Measurements from ENCODE around the gene SERP2.

DNA sequence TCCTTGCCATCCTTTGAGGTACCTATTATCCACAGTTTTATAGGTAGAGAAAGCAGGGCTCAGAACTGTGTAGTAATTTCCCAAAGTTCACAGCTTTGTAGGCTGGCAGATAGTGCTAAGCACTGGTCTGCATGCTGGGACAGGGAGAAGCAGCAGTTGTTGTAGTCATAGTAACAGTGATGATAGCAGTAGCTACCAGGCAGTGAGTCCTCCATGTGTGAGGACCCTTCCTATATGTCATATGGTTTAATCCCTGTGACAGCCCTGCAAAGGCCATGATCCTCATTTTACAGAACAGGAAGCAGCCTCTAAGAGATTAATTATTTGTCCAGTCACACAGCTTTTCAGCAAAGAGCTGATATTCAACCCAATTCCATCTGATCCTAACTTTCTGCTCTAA lies 21.0 kb downstream of the SERP2 start:
- TF ChIP-seq, protein P1, sequence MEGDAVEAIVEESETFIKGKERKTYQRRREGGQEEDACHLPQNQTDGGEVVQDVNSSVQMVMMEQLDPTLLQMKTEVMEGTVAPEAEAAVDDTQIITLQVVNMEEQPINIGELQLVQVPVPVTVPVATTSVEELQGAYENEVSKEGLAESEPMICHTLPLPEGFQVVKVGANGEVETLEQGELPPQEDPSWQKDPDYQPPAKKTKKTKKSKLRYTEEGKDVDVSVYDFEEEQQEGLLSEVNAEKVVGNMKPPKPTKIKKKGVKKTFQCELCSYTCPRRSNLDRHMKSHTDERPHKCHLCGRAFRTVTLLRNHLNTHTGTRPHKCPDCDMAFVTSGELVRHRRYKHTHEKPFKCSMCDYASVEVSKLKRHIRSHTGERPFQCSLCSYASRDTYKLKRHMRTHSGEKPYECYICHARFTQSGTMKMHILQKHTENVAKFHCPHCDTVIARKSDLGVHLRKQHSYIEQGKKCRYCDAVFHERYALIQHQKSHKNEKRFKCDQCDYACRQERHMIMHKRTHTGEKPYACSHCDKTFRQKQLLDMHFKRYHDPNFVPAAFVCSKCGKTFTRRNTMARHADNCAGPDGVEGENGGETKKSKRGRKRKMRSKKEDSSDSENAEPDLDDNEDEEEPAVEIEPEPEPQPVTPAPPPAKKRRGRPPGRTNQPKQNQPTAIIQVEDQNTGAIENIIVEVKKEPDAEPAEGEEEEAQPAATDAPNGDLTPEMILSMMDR (IDR thresholded peaks at IDR 0.05; ENCODE audit: insufficient read depth, low read length, poor library complexity, severe bottlenecking) = no peak
- no peak for TF ChIP-seq EZH2phosphoT487 (conservative IDR thresholded peaks at IDR 0.05; ENCODE audit: low read length)
